CMK (cell line): ENCODE data around the gene SIK3.
"Not testable (repeated sequence)": the region's sequence is repeated elsewhere in the genome, so short reads cannot be mapped to it uniquely, and the experiment has no call there.

Source experiments
- DNase-seq: peaks from one replicate; pipeline ENCODE4 v3.0.0-alpha.2; 2010; ENCODE audit warnings: low read depth

SIK3 gene

DNA sequence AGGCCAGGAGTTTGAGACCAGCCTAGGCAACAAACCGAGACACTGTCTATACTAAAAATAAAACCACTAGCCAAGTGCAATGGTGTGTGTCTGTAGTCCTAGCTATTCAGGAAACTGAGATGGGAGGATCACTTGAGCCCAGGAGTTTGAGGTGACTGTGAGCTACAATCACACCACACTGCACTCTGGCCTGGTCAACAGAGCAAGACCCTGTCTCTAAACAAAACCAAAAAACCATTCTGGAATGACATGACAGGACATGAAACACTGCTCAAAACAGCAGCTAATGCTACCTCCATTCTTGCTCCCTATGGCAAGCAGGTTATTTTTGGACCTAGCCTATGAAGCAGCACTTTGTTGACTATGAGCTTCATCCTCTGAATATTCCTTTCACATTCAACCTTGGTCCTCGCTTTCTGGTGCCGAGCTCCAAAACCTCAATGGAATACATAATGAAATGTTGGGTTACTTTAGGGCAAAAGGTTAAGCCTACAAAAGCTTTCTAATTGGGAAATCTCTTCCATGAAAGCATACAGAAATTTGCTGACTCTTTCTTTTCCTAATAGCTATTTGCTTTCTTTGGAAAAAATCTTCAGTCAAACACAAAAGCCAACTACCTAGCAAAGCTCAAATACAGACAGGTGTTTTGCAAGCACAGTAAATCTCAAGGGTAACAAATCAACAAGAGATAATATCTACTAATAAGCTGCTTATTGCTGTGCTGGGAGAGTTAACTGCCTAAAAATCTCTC lies 21.1 kb downstream of the SIK3 start:
- DNase-seq, result no peak

DNA sequence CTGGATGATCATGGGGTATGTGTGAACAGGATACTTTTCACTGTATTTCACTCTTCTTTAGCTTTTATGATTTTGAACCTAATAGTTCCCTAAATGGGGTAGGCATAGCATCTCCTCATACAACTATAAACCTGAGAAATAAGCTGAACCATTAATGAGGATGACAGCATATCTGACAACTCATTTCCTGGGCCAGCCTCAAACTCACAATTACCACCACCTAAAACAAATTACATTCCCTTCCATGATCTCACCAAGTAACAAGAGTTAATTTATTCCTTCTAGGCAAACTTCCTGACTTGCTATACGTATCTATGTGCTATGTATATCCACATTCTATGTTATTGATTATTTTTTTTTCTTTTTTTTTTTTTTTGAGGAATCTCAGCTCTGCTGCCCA lies 23.0 kb downstream of the SIK3 start:
- DNase-seq, result no peak

DNA sequence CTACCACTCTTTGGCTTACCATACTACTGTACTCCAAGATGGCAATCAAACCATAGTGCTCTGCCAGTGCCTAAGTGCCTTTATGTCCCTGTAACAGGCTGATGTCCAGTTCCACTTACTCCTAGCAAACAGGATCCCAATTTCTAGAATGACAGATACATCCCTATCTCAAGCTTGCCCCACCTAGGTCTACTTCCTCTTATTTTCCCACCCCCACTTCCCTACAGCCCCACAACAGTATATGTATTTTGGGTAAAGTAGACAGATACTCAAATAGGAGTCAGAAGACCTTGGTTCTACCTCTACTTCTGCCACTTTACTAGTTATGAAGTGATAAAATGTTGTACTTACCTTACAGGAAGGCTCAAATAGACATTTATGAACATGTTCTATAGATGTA lies 24.1 kb downstream of the SIK3 start:
- DNase-seq, result no peak

DNA sequence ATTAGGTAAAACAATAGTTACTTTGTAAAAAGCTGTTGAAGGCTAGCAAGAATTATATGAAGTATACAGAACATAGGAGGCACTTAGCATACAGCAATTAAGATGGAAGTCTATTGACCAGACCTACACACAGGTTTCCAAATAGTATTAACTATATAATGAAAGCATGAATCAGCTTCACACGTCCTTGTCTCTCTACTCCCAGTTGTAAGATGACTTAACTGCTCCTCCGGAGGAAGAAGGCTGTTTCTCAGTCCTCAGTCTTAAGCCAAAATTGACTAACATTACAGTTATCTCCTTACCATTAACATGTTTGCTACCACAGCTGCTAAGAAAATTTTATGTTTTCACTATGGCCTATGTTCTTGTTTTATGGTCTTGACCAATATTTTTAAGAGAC lies 24.7 kb downstream of the SIK3 start:
- no peak for DNase-seq

DNA sequence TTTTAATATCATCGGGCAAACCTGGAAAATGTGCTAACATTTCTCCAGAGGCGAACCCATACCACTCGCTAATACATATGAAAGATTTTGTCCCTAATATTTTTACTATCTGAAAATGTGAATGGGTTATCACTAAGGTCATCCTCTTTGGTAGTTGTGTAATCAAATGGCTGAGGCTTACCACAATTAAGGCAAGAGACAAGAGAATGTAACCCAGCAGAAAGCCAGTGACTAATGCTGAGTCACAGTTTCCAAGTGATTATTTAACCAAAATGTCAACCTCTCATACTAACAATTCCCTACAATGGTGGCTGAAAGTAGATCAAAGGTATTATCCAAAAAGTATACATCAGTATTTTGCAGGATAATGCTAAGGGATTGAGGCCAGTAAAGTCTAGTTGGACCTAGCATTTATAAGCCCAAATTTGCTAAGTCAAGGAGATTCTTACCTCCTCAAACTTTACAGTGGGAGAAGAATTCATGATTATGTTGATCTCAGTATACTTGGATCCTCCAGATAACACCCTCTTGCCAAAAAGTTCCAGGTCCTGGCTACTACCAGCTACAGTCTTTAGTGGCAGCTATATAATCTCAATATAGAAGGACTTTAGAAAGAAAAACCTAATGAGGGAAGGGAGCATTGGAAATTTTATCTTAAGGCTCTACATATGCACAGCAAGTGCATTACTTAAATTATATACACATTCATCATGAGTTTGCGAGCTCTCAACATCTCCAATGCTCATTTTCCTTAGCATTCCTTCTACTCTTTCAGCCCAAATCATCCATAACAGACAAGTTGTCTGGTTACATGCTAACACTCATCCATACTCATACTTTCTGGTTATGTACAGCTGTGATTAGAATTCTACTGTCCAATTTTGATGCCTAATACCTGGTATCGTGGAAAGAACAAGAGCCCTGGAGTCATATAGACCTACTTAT lies 25.4 kb downstream of the SIK3 start:
- peak; percentile 62 for DNase-seq

DNA sequence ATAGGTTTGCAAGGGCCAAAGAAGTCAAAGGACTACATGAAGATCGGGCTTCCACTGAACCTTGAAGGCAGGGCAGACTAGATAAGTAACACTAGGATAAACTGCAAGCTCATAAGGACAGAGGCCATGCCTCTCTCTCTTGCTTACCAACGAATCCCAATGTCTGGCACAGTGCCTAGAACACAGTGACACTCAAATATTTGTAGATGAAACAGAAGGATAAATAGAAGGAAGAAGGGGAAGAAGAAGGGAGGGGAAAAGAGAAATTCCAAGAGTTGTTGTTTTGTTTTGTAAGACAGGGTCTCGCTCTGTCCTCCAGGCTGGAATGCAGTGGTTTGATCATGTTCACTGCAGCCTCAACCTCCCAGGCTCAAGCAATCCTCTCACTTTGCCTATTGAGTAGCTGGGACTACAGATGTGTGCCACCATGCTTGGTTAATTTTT lies 26.9 kb downstream of the SIK3 start:
- no peak for DNase-seq

DNA sequence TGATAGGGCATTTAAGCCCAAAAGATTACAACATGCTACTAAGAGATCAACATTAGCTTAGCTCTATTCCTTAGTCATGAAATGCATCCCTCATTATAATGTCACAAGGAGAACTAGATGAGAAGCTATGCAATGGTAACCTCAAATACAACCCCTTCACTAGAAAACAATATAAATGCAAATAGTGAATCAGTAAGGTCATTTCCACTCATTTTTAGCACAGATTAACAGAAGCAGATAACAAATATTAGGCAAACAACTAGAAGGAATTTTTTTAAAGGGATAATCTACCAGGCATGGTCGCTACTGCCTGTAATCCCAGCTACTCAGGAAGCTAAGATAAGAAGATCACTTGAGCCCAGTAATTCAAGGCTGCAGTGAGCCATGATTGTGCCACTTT lies 28.2 kb downstream of the SIK3 start:
- DNase-seq, result no peak

DNA sequence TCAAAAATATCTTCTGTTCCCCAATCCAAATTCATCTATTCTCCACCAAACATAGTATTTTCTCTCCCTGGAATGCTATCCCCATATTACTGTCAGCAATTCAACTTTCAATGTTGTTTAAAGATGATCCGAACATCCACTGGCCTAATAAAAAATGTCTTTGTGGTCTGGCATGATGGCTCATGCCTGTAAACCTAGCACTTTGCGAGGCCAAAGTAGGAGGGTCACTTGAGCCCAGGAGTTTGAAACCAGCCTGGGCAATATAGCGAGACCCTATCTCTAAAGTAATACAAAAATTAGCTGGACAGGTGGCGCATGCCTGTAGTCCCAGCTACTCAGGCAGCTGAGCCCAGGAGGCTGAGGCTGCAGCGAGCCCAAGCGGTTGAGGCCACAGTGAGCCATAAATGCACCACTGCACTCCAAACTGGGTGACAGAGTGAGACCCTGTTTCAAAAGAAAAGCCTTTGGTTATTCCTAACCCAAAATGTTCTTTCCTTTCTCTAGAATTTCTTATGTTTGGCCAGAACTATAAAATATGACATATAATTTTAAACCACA lies 29.8 kb downstream of the SIK3 start:
- no peak for DNase-seq

DNA sequence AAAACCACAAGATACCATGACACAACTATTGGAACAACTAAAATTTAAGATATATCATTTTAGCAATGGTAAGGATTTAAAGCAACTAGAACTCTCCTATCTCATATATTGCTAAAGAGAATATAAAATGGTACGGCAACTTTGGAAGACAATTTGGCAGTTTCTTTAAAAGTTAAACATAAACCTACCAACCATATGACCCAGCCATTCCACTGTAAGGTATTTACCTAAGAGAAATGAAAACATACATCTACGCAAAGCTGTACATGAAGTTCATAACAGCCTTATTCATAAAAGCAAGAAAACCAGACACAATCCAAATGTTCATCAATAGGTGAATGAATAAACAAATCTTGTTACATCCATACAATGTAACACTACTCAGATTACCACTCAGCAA lies 31.3 kb downstream of the SIK3 start:
- no peak for DNase-seq

DNA sequence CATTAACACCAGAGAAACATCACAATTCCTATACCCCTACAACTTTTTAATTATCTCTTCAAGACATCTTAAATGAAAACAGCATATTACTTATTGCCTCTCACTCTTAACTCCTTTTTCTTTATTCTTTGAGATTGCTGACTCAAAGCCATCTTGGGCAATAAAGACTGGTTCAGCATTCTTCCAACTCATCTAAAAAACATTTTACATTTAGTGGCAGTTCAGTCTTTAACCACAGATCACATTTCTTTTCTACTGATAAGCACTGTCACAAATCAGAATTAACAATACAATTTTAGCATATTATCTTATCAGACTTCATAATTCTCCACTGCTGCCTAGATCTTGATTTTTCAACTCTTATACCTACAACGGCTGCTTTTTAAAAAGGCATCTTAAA lies 34.0 kb downstream of the SIK3 start:
- DNase-seq, result no peak

DNA sequence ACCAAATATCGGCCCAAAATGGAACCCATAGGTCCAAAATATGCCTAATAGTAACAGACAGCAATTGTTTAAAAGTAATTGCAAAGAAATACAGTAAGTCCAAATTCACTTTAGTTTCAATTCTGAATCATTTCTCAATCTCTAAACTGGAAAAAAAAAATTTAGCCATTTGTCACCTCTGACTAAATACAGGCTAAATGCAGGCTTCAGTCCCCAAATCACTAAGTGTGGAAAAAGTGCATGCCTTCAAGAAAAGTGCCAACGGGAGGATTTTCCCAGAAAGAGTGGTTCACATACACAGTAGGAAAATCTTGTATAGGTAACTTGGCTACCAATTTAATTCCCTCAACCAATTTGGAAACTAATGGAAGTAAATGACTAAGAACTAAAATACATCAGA lies 35.7 kb downstream of the SIK3 start:
- no peak for DNase-seq

DNA sequence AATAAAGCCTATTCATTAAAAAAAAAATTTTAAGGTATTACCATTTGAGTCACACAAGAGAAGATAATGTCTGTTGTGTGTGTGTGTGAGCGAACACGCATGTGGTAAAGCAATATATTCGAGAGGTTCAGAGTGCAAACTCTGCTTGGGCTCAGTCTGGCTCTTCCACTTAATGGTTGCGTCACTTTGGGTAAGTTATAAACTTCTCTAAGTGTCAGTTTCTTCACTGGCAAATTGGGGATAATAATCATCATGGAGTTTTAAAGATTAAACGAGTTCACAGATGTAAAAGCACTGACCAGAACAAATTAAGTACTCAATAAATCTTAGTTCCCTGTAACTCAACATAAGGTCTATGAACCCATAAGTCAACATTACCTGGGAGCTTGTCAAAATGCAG lies 37.0 kb downstream of the SIK3 start:
- DNase-seq, result no peak

DNA sequence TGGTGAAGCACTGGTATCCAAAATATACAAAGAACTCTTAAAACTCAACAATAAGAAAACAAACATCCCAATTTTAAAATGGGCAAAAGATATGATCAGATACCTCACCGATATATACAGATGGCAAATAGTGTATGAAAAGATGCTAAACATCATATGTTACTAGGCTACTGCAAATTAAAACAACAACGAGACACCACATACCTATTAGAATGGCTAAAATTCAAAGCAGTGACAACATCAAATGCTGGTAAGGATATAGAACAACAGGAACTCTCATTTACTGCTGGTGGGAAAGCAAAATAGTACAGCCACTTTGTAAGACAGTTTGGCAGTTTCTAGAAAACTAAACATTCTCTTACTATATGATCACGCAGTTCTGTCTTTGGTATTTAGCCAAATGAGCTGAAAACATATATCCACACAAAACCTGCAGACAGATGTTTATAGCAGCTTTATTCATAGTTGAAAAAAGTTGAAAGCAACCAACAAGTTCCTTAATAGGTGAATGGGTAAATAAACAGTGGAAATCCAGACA lies 38.5 kb downstream of the SIK3 start:
- DNase-seq, result no peak

DNA sequence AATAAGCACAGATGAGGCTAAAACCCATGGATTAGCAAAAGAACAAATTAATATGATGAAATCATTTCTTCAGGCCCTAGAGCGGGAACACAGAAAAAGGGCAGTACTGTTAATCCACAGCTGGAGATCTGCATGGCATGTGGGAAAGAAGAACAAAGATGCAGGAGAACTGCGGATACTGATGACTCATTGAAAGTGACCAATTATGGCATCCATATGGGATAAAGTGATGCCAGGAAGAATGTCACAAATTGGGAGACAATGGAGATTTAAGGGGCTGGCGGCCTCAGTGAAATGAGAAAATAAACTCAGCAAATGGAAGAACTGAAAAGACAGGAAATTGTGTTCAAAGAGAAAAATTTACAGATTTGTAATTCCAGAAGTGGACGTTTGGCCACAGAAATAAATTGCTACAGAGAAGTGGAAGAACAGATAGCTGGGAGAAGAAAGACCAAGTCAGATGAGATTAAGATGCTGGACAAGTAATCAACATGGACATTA lies 39.4 kb downstream of the SIK3 start:
- DNase-seq, result no peak

DNA sequence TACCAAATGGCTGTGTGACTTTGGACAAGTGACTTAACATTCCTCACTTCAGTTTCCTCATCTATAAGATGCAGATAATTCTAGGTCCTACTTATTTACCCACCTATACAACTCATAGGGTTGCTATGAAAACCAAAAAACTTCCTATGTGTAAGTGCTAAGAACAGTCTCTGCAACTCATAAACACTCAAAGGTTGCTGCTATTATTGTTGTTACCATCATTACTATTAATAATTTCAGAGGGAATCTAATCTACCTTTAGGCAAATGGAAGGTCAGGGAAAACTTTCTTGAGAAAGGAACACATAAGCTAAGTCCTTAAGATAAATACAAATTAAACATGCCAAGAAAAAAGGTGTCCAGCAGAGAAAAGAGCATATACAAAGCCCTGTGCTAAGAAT lies 40.5 kb downstream of the SIK3 start:
- DNase-seq, result no peak

DNA sequence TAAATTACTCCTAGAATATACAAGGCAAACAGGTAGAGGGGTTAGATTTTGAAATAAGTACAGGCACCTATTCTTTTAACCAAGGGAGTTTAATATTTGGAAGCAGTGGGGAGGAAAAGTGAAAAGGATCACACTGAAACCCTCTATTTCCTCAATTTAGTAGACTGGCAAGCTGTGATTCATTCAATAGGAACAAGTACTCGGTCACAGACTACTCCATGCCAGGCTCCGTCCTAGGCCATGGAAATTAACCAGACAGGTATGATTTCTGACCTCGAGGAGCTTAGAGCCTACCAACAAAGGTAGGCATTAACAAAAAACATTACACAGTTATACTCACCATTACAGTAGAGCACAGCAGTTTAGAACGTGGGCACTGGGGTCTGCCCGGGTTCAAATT lies 40.9 kb downstream of the SIK3 start:
- DNase-seq, result no peak

DNA sequence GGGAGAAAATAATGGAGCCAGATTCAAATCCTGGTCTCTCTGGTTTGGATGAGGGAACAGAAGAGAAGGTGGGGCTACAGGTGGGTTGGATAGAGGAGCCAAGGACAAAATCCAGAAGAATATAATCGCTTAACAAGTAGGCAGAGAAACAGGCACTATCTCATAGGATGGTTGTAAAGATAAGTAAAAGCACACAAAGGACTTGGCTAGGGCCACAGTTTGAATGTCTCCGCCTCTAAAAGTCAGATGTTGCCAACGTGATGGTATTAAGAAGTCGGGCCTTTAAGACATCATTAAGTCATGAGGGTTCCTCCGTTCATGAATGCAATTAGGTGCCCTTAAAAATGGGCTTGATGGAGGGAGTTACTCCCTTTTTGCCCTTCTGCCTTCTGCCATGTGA lies 42.8 kb downstream of the SIK3 start:
- DNase-seq, result no peak

DNA sequence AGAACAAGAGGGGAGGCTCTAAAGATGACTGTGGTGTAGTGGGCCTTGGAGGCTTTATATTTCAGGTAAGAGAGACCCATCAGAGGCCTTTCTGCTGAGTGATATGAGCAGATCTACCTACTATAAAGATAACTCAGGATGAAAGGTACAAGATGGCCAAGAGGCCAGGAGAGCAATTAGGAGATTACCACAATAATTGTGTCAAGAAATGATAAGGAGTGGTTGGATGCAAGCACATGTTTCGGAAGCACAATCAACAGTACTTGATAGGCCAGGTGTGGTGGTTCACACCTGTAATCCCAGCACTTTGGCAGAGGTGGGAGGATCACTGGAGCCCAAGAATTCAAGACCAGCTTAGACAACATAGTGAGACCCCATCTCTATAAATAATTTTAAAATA lies 43.8 kb downstream of the SIK3 start:
- no peak for DNase-seq

DNA sequence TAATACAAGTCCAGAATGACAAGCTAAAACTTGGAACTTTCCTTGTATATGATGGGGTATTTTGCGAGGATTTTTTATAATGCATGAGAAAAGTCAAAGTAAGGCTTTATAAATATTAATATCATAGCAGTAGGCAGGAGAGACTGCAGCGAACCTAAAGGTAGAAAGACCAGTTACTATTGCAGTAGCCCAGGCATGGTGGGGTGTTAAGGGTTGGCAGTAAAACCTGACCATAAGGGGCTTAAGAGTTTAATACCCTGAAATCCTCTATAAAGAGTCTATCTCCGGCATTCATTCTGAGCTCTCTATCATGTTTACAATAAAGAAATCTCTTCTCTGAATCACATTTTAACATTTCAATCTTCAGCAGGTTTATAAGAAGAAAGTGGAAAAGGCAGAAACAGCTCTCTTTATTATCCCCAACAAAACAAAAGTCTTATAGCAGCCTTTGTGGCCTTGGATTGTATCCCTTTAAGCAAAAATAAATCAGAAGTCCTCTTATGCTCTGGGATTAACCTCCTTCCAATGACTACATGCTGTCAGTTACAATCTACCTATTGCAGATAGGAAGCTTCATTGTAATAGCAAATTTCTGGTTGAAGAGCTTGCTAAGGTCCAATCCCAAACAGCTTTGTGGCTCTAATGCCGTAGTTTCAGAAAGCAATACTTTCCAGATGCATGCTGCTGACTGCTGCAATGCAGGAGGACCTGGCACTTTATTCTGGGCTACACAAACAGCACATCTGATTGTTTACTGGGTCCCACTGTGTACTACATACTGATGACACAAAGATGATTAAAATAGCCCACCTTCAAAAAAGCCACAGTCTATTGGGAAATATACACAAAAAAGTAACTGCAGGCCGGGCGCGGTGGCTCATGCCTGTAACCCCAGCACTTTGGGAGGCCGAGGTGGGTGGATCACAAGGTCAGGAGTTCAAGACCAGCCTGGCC lies 45.8 kb downstream of the SIK3 start:
- no peak for DNase-seq

DNA sequence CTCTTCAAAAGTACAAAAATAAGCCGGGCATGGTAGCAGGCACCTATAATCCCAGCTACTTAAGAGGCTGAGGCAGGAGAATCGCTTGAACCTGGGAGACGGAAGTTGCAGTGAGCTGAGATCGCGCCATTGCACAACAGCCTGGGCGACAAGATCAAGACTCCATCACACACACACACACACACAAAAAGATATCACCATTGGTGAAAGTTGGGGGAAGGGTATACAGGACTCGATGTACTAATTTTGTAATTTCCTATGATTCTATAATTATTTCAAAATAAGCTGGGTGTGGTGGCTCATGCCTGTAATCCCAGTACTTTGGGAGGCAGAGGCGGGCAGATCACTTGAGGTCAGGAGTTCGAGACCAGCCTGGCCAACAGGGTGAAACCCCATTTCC lies 48.1 kb downstream of the SIK3 start:
- not testable (repeated sequence) for DNase-seq

DNA sequence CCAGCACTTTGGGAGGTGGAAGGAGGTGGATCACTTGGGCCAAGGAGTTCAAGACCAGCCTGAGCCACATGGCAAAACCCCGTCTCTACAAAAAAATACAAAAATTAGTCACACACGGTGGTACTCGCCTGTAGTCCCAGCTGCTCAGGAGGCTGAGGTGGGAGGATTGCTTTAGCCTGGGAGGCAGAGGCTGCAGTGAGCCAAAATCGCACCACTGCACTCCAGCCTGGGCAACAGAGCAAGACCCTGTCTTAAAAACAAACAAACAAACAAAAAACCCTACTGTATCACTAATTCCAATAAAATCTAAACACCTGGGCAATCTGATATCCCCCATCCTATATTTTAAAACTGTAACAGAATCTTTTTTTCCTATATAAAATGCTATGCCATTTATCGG lies 51.6 kb downstream of the SIK3 start:
- DNase-seq, result not testable (repeated sequence)
